GM23338 (cell line): ENCODE results near the gene DNAJB6. TPM values are rescaled to one million over a fixed set of nuclear protein-coding genes. Genes with fewer than 3 reads are reported as not detected.

Experiments used
- ATAC-seq: fragments of 200-7000 bp; cut with Tn5 transposase; 3 replicates; pipeline ENCODE4 v1.9.1; 2020
- DNase-seq: peaks from one replicate; pipeline ENCODE4 v3.0.0-alpha.2; 2015; ENCODE audit warnings: low spot score
- H2AFZ ChIP-seq: fragments of 200-600 bp; sonication (generic); 2 replicates; pipeline ENCODE4 v1.8.0; 2016; ENCODE audit warnings: antibody characterized with exemption, mild to moderate bottlenecking, moderate library complexity
- H3F3A ChIP-seq: fragments of 200-600 bp; sonication (generic); replicated peaks from 2 replicates; pipeline ENCODE4 v1.8.0; 2017; ENCODE audit warnings: antibody characterized with exemption, mixed run types, low read depth
- H3K27ac ChIP-seq: fragments of 200-600 bp; sonication (generic); 2 replicates; pipeline ENCODE4 v1.6.1; 2016; ENCODE audit warnings: low read depth
- H3K27me3 ChIP-seq: fragments of 200-600 bp; sonication (generic); 2 replicates; pipeline ENCODE4 v1.8.0; 2016; ENCODE audit warnings: mild to moderate bottlenecking, mixed run types, moderate library complexity; ENCODE audit not compliant: insufficient read depth
- H3K36me3 ChIP-seq: fragments of 200-600 bp; sonication (generic); 2 replicates; pipeline ENCODE4 v1.8.0; 2016; ENCODE audit warnings: mild to moderate bottlenecking; ENCODE audit not compliant: insufficient read depth
- H3K4me1 ChIP-seq: fragments of 200-600 bp; sonication (generic); 2 replicates; pipeline ENCODE4 v1.8.0; 2016; ENCODE audit warnings: mild to moderate bottlenecking, moderate library complexity; ENCODE audit not compliant: insufficient read depth
- H3K4me2 ChIP-seq: fragments of 200-600 bp; sonication (generic); 2 replicates; pipeline ENCODE4 v1.7.1; 2017; ENCODE audit warnings: mixed run types
- H3K4me3 ChIP-seq: fragments of 200-600 bp; sonication (generic); 2 replicates; pipeline ENCODE4 v1.6.1; 2016; ENCODE audit warnings: mixed run types
- H3K79me2 ChIP-seq: fragments of 200-600 bp; sonication (generic); replicated peaks from 2 replicates; pipeline ENCODE4 v1.8.0; 2017; ENCODE audit warnings: mild to moderate bottlenecking; ENCODE audit not compliant: insufficient read depth
- H3K9me2 ChIP-seq: fragments of 200-600 bp; sonication (generic); 2 replicates; pipeline ENCODE4 v1.8.0; 2017; ENCODE audit not compliant: insufficient read depth
- H4K20me1 ChIP-seq: fragments of 200-600 bp; sonication (generic); replicated peaks from 2 replicates; pipeline ENCODE4 v1.8.0; 2017; ENCODE audit warnings: mild to moderate bottlenecking; ENCODE audit not compliant: insufficient read depth
- H3K27ac Mint-ChIP-seq: 2 replicates; pipeline ENCODE4 v1.8.0; 2020; ENCODE audit warnings: inconsistent platforms, mild to moderate bottlenecking, moderate library complexity, mixed read lengths
- H3K27me3 Mint-ChIP-seq: 3 replicates; pipeline ENCODE4 v1.8.0; 2022; ENCODE audit warnings: low read depth, mild to moderate bottlenecking, moderate library complexity, mixed read lengths, inconsistent platforms; ENCODE audit not compliant: insufficient read depth, poor library complexity
- H3K36me3 Mint-ChIP-seq: 3 replicates; pipeline ENCODE4 v1.8.0; 2021; ENCODE audit warnings: low read depth, mild to moderate bottlenecking, inconsistent platforms, moderate library complexity, mixed read lengths
- H3K4me1 Mint-ChIP-seq: 3 replicates; pipeline ENCODE4 v1.8.0; 2020; ENCODE audit warnings: mild to moderate bottlenecking, inconsistent platforms, mixed read lengths
- H3K4me3 Mint-ChIP-seq: 3 replicates; pipeline ENCODE4 v1.8.0; 2021; ENCODE audit warnings: moderate library complexity, mild to moderate bottlenecking, inconsistent platforms, mixed read lengths
- H3K9me3 Mint-ChIP-seq: 3 replicates; pipeline ENCODE4 v1.8.0; 2020; ENCODE audit warnings: moderate library complexity, mild to moderate bottlenecking, inconsistent platforms, mixed read lengths
- CREB1 ChIP-seq: fragments of 250-450 bp; sonication (Bioruptor Pico); IDR thresholded peaks from 2 replicates; pipeline ENCODE4 v1.5.0; 2020; ENCODE audit warnings: low read depth, mild to moderate bottlenecking, moderate library complexity
- CTCF ChIP-seq, 2 experiments: fragments of 200-600 bp in 1 of 2; sonication (generic) in 1 of 2; conservative IDR thresholded peaks; 2 replicates each; pipeline versions ENCODE4 v1.5.1 to v1.6.1; 2016 to 2017; ENCODE audit warnings: antibody characterized with exemption in 2 of 2, low read depth in 2 of 2, mild to moderate bottlenecking in 2 of 2, moderate library complexity in 1 of 2
- ETS1 ChIP-seq: IDR thresholded peaks from 2 replicates; pipeline ENCODE4 v1.6.1; 2016; ENCODE audit warnings: antibody characterized with exemption
- NANOG ChIP-seq: IDR thresholded peaks from 2 replicates; pipeline ENCODE4 v1.6.1; 2016; ENCODE audit warnings: antibody characterized with exemption, borderline replicate concordance
- POLR2AphosphoS5 ChIP-seq: IDR thresholded peaks from 2 replicates; pipeline ENCODE4 v1.6.1; 2016; ENCODE audit warnings: antibody characterized with exemption, low read depth
- REST ChIP-seq: IDR thresholded peaks from one replicate; pipeline ENCODE4 v1.6.1; 2018; ENCODE audit warnings: antibody characterized with exemption; ENCODE audit not compliant: unreplicated experiment
- ZNF331 ChIP-seq: fragments of 250-450 bp; sonication (Bioruptor Pico); IDR thresholded peaks from 2 replicates; pipeline ENCODE4 v1.5.0; 2020; ENCODE audit warnings: low read depth, mild to moderate bottlenecking, moderate library complexity
- polyA plus RNA-seq: library from polyadenylated mRNA; unstranded; fragments of >200 nt; fragmentation: Nextera tagmentation; extraction: Ambion mirVana; gene quantifications from 2 replicates; pipeline ENCODE4 v1.2.1, GENCODE V29; 2016
- total RNA-seq: library from RNA; depleted of rRNA; stranded (reverse); fragments of >200 nt; shearing (Covaris generic); gene quantifications from 2 replicates; pipeline ENCODE4 v1.2.3, GENCODE V29; 2014

Gene DNAJB6
- total and polyA plus RNA-seq, 2 experiments from 2014 or later = 308 to 322 TPM

GRCh38 chr7:157339777-157340677, 3.2 kb downstream of the DNAJB6 start:
- ATAC-seq (no peak), DNase-seq (peak; percentile 78)
- Mint-ChIP-seq H3K36me3 (peaks cover 55% of the 10 kb centered on the region), H3K27me3 (peaks cover 33% of the 10 kb centered on the region), H3K27ac (peak overlapping the region; percentile 16), H3K4me1 (peaks cover 58% of the 10 kb centered on the region), H3K4me3 (peak overlapping the region; percentile 90), H3K9me3 (peaks cover 9% of the 10 kb centered on the region; the same call in 2 of the 3 replicates)
- peaks cover 58% of the 10 kb centered on the region for H4K20me1 ChIP-seq
- peaks cover 26% of the 10 kb centered on the region for H3F3A ChIP-seq
- peaks cover 48% of the 10 kb centered on the region for H3K4me1 ChIP-seq
- H3K79me2 ChIP-seq = peaks cover 93% of the 10 kb centered on the region
- no peaks in the 10 kb centered on the region for H3K9me2 ChIP-seq
- no peaks in the 10 kb centered on the region for H3K36me3 ChIP-seq
- H3K27ac ChIP-seq = peak overlapping the region; percentile 90
- peak overlapping the region; percentile 99 for H3K4me2 ChIP-seq
- no peak overlapping the region for H2AFZ ChIP-seq
- H3K4me3 ChIP-seq = peak overlapping the region; percentile 100
- TF ChIP-seq POLR2AphosphoS5 (no peak), CTCF (conservative IDR thresholded peaks at IDR 0.05; ENCODE audit: low read depth in 2 of 2) (peak; percentile 73 to 100)
- H3K27me3 ChIP-seq = no peaks in the 10 kb centered on the region

- ATAC-seq = no peak
- Histone ChIP-seq H3F3A (0 out of 2 replicates have a peak, but pooled peaks cover 5% of the 10 kb centered on the region), H3K27me3 (no peaks in the 10 kb centered on the region), H3K9me2 (no peaks in the 10 kb centered on the region), H3K79me2 (peaks cover 100% of the 10 kb centered on the region), H3K27ac (peak overlapping the region; percentile 53; the same call in 1 of the 2 replicates), H3K36me3 (no peaks in the 10 kb centered on the region), H4K20me1 (peaks cover 97% of the 10 kb centered on the region), H2AFZ (no peak overlapping the region), H3K4me3 (0 out of 2 replicates have a peak overlapping the region, but pooled peaks have one; percentile 34), H3K4me2 (peak overlapping the region; percentile 63; the same call in 1 of the 2 replicates), H3K4me1 (peaks cover 95% of the 10 kb centered on the region)
- H3K36me3 Mint-ChIP-seq = peaks cover 24% of the 10 kb centered on the region; the same call in 2 of the 3 replicates
- H3K9me3 Mint-ChIP-seq = no peaks in the 10 kb centered on the region
- H3K4me1 Mint-ChIP-seq = peaks cover 70% of the 10 kb centered on the region
- peaks cover 12% of the 10 kb centered on the region for H3K27me3 Mint-ChIP-seq
- no peak for DNase-seq
- H3K4me3 Mint-ChIP-seq = no peak overlapping the region
- H3K27ac Mint-ChIP-seq = no peak overlapping the region; the same call in 1 of the 2 replicates
- TF ChIP-seq NANOG (no peak), ETS1 (no peak), POLR2AphosphoS5 (no peak), REST (no peak), CREB1 (no peak), ZNF331 (CRISPR knock-in tag) (no peak)
Measured at GRCh38 chr7:157347217-157347904, 10.6 kb downstream of the DNAJB6 start.
